Measurements from ENCODE around the gene MYH11.
"Not testable (repeated sequence)": the region's sequence is repeated elsewhere in the genome, so short reads cannot be mapped to it uniquely, and the experiment has no call there.

MYH11 gene

GRCh38 chr16:15694499-15694898 is 162.3 kb downstream of the MYH11 start:
- in situ Hi-C loops (cut with MboI; ENCODE audit: low sequenced_read_pairs, unreplicated experiment), result no loop called here
- TF ChIP-seq CTCF (IDR thresholded peaks at IDR 0.05; ENCODE audit: borderline replicate concordance, control extremely low read depth, extremely low read depth, insufficient read depth, missing control alignments), result no peak
- no peak for DNase-seq (ENCODE audit: low spot score)

GRCh38 chr16:15692508-15692907 is 164.3 kb downstream of the MYH11 start:
- DNase-seq (ENCODE audit: low spot score); in situ Hi-C loops (cut with MboI; ENCODE audit: low sequenced_read_pairs, unreplicated experiment): not testable (repeated sequence)

GRCh38 chr16:15691046-15691445 is 165.8 kb downstream of the MYH11 start:
- TF ChIP-seq CTCF (IDR thresholded peaks at IDR 0.05; ENCODE audit: borderline replicate concordance, control extremely low read depth, extremely low read depth, insufficient read depth, missing control alignments), result no peak
- in situ Hi-C loops (cut with MboI; ENCODE audit: low sequenced_read_pairs, unreplicated experiment), result no loop called here
- DNase-seq (ENCODE audit: low spot score), result no peak

- in situ Hi-C loops (cut with MboI; ENCODE audit: low sequenced_read_pairs, unreplicated experiment), result no loop called here
- TF ChIP-seq CTCF (IDR thresholded peaks at IDR 0.05; ENCODE audit: borderline replicate concordance, control extremely low read depth, extremely low read depth, insufficient read depth, missing control alignments), result no peak
- no peak for DNase-seq (ENCODE audit: low spot score)
These were observed 166.5 kb downstream of the MYH11 start for GRCh38 chr16:15690296-15690695.

- no peak for DNase-seq (ENCODE audit: low spot score)
- in situ Hi-C loops (cut with MboI; ENCODE audit: low sequenced_read_pairs, unreplicated experiment), result no loop called here
- TF ChIP-seq CTCF (IDR thresholded peaks at IDR 0.05; ENCODE audit: borderline replicate concordance, control extremely low read depth, extremely low read depth, insufficient read depth, missing control alignments), result no peak
These were observed 167.5 kb downstream of the MYH11 start for GRCh38 chr16:15689290-15689689.

- no peak for TF ChIP-seq CTCF (IDR thresholded peaks at IDR 0.05; ENCODE audit: borderline replicate concordance, control extremely low read depth, extremely low read depth, insufficient read depth, missing control alignments)
- in situ Hi-C loops (cut with MboI; ENCODE audit: low sequenced_read_pairs, unreplicated experiment), result no loop called here
- DNase-seq (ENCODE audit: low spot score), result no peak
These were observed 170.5 kb downstream of the MYH11 start for GRCh38 chr16:15686287-15686686.

- in situ Hi-C loops (cut with MboI; ENCODE audit: low sequenced_read_pairs, unreplicated experiment), result no loop called here
- TF ChIP-seq CTCF (IDR thresholded peaks at IDR 0.05; ENCODE audit: borderline replicate concordance, control extremely low read depth, extremely low read depth, insufficient read depth, missing control alignments), result no peak
- DNase-seq (ENCODE audit: low spot score), result no peak
These were observed 174.7 kb downstream of the MYH11 start for GRCh38 chr16:15682105-15682570.

Measured in GM13976 (cell line).